IMR-90 (cell line): Measurements from ENCODE around the gene CROCC.
"Not testable (repeated sequence)": the region's sequence is repeated elsewhere in the genome, so short reads cannot be mapped to it uniquely, and the experiment has no call there.

Source experiments
- BHLHE40 ChIP-seq: fragments of 150-350 bp; IDR thresholded peaks from 2 replicates; pipeline ENCODE4 v1.6.1; 2016; ENCODE audit warnings: mild to moderate bottlenecking, low read depth, low read length
- CTCF ChIP-seq: conservative IDR thresholded peaks from 2 replicates; pipeline ENCODE4 v1.5.1; 2012; ENCODE audit warnings: mild to moderate bottlenecking, low read depth, low read length, improper control_type of control experiment
- NFE2L2 ChIP-seq: fragments of 150-350 bp; IDR thresholded peaks from 2 replicates; pipeline ENCODE4 v1.6.1; 2016; ENCODE audit warnings: low read depth, mild to moderate bottlenecking, low read length
- POLR2A ChIP-seq: IDR thresholded peaks from 2 replicates; pipeline ENCODE4 v1.6.1; 2012; ENCODE audit warnings: mild to moderate bottlenecking, low read depth, low read length
- USF2 ChIP-seq: fragments of 150-350 bp; IDR thresholded peaks from 2 replicates; pipeline ENCODE4 v1.6.1; 2017; ENCODE audit warnings: mild to moderate bottlenecking, antibody characterized with exemption, low read length, low read depth

- TF ChIP-seq CTCF, USF2, NFE2L2, POLR2A, BHLHE40: not testable (repeated sequence)
These were observed 28.7 kb upstream of the CROCC start for GRCh38 chr1:16892978-16893525.
